Medulla oblongata (tissue), 1 donor: ENCODE data around the gene C1QL3.

ENCODE experiments used
- DNase-seq: peaks from one replicate; pipeline ENCODE4 v3.0.0-alpha.2; 2015; ENCODE audit errors: extremely low spot score

The C1QL3 gene

DNA sequence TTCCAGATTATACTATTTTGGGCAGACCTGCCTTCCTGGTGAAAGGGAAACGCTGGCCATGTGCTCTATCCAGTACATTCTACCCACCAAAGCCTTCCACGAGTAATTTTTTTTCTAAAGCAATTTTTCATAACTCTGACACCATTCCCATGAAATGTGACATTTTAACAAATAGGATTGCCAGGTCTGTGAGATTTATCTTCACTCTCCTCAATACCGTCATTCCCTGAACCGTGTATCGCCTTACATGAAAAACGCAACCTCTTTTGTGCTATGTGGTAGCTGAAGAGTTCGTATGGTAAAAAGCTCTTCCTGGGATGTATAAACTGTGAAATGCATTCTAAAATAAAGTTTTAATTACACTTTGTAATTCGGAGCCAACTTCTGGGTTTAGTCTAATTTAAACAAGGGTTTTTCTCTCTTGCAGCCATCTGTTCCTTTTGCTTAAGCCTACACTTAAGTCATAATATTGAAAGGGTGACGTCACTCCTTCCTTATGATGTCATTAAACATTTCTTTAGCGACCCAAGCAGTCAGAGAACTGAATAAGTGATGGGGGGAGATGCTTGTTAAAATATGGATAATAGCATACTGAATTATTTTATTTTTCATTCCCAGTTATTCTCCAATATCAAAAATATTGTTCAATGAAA is 27.7 kb downstream of the C1QL3 start:
- no peak for DNase-seq

DNA sequence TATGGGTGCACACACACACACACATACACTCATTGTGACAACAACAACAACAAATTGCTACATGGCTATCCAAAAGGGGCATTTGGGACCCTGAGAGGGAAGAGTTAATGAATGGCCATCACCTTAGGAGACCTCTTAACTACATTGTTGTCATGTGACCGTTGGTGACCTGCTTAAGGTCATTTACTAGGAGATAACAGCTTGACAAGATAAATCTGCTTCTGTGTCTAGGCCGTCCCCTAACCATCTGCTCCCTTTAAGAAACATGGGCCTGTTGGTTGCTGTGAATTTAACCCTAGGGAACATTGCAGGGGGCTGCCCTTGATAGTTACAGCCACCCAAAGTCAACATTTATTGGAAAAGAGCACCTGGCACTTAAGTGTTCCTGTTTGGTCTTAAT is 29.7 kb downstream of the C1QL3 start:
- DNase-seq = no peak

DNA sequence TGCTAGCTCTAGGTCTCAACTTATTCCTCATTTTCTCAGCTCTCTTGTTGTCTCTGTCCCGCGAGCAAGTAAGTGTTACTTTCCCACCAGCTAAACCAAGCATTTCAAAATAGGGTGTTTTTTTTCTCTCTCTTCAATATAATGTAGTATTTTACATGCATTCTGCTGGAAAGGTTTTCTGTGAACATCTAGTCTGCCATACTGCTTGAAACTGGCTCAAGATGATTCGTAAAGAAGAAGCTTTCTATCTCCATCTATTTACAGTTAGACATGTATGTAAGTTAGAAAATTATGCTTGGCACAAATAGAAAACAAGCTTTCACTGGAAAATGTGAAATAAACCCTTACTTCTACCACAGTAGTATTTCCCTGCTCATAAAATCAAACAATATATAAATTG is 31.2 kb downstream of the C1QL3 start:
- DNase-seq = no peak

DNA sequence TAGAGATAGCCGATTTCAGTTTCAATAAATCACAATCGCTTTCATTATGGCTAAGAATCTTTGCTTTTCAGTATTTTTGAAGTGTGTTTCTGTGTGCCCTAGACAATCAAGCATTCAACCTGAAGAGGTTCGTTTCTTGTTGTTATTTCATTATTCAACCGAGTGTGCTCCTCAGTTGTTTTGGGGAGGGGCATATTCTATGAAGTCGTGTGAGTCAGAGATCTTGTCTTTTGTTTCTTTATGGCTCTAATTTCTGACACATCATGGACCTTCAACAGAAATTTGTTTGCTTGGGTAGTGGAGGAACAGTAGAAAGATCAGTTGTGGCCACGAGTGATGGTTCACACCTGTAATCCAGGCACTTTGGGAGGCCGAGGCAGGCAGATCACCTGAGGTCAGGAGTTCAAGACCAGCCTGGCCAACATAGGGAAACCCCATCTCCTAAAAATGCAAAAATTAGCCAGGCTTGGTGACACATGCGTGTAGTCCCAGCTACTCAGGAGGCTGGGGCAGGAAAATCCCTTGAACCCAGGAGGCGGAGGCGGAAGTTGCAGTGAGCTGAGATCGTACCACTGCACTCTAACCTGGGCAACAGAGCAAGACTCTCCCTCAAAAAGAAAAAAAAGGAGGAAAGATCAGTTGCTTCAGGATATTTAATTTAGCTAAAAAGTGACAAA is 38.3 kb downstream of the C1QL3 start:
- DNase-seq = no peak

DNA sequence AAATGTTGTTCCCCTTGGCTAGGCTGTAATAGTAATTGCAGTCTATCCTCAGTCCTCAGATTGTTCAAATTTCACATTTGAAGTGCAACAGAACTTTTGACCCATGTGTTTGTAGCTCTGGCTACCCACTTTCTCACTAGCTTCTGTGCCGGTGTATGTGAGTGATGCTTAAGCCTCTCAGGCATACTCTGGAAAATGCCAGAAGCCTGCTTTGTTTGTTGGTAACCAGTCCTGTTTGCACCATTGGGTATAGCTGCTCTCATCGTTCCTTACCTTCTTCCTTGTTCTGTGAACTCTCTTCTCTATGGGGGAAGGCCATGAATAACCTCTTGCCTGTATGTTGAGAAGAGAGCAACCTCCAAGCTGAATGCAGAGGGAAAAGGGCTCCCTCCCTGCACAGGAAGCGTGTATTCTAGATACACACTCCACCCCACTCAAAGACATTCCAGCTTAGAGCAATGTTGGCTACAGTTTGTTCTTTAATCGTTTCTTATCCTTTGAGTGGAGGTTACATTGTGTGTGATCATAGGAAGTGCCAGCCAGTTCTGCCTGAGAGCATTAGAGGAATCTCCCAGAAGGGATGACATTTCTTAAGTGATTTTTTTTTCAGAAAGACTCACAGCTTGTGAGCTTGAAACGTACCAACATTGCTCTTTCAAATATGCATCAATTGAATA is 40.5 kb downstream of the C1QL3 start:
- DNase-seq = no peak

DNA sequence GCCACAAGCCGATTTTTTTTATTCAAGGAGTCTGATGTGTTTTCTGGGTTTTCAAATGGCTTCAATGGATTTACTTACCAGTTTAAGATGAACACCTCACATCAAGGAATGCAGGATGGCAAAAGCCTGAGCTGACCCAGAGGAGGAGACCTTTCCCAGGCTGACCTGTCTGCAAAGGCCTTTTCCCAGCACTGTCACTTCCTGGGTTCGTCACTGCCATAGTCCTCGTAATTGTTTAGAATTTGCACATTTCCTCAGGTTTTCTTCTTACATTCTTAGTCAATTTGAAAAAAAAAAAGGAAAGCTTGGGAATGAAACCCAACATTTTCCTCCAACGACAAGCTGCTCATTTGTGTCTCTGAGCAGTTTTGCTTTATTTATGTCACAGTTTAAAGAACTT is 42.9 kb downstream of the C1QL3 start:
- no peak for DNase-seq

DNA sequence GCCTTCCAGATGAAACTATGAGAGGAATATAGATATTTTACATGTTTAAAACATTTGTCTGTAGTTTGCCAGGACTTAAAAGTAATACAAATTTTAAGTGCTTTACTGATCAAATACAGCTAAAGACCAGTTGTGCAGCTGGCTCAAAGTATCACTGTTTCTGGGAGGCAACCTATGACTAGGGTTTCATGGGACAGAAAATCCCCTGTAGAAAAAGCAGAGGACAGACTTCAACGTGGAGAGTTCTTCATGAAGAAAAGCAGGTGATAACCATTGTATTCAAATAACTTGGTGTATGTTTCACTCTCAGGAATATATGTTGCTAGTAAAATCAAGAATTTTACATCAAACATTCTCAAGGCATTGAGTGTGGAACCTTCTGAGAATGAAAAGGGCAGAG is 43.9 kb downstream of the C1QL3 start:
- DNase-seq = no peak

DNA sequence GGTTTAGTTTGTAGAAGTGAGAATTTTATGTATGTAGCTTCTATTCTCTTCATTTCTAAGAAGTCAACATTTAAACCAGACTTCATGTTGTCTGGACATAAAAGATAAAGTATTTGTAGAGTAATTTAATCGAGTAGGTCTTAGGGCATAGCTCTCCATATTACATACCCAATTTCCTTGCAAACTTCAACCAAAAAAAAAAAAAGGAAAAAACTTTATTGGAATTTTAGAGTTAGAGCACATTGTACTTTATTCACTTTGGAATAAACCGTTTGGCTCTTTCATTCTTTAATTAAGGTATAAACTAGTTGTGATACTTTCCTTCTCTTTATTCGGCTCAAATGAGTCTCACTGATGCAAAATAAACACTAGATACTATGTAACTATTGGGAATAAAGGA is 48.9 kb downstream of the C1QL3 start:
- no peak for DNase-seq

DNA sequence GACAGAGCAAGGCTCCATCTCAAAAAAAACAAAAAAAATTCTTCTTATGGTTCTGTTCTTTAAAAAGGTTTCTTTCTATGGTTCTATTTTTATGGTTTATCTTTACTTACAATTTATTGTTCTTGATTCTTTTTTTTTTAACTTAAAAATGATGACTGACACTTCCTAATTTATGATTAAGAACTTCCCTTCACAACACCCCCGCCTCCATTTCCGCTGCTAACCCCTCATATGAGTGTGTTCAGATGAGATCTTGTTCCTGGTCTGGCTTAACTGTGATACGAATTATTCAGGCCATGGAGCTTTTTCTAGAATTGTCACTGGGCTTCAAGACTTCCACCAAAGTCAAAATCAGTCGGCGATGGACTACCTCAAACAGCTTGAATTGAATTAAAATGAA is 50.9 kb downstream of the C1QL3 start:
- no peak for DNase-seq

DNA sequence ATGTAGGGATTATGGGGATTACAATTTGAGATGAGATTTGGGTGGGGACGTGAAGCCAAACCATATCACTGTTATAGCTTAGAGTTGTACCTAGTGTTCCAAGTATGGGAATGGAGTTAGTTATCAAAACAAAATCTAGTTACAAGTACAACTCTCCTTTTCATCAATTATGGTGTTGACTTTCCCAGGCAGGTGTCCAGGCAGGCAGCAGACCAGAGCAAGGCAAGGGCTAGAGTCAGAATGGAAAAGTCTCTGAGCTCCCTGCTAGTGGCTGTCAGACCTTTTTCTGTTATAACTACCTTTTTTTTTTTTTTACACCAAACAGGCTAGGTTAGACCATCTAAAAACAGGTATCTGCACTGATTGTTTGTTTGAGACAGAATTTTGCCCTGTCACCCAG is 55.7 kb downstream of the C1QL3 start:
- DNase-seq = no peak
